ENCODE results near the gene PROSER2.

DNA sequence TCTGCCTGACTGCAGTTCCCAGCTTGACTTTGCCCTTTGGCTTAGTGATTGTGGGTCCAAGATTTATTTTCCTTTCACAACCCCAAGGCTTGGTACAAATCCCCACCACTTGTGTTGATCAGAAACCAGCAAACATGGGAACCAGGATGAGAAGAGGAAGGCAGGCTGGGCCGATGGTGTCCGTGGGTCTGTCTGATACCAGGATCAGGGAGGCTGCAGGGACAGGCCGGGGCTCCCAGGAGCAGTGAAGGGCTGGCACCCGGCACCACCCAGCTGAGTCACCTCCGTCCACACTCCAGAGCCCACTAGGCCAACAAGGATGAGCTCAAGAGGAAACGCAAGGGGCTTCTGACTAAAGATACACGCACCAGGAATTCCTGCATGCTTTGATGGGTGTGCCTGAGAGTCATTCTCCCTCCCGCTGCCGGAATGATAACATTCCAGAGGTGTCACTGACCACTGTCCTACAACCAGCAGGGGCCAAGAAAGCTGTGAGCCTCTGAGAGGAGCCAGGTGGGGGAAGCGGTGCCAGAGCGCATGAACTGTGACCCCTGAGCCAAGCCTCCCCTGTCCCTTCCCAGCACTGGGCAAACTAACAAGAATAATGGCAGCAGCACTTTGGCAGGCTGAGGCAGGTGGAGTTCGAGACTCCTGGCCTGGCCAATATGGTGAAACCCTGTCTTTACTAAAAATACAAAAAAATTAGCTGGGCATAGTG lies 29.2 kb upstream of the PROSER2 start:
- TF ChIP-seq, protein P1, sequence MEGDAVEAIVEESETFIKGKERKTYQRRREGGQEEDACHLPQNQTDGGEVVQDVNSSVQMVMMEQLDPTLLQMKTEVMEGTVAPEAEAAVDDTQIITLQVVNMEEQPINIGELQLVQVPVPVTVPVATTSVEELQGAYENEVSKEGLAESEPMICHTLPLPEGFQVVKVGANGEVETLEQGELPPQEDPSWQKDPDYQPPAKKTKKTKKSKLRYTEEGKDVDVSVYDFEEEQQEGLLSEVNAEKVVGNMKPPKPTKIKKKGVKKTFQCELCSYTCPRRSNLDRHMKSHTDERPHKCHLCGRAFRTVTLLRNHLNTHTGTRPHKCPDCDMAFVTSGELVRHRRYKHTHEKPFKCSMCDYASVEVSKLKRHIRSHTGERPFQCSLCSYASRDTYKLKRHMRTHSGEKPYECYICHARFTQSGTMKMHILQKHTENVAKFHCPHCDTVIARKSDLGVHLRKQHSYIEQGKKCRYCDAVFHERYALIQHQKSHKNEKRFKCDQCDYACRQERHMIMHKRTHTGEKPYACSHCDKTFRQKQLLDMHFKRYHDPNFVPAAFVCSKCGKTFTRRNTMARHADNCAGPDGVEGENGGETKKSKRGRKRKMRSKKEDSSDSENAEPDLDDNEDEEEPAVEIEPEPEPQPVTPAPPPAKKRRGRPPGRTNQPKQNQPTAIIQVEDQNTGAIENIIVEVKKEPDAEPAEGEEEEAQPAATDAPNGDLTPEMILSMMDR (optimal IDR thresholded peaks at IDR 0.05 in 1 of 3, IDR thresholded peaks at IDR 0.05 in 1 of 3, conservative IDR thresholded peaks at IDR 0.05 in 1 of 3; ENCODE audit: extremely low read depth in 1 of 3, insufficient read depth in 2 of 3, low read length in 3 of 3), result no peak
- no peak for TF ChIP-seq EZH2 (IDR thresholded peaks at IDR 0.05; ENCODE audit: low read length)
